HepG2 (cell line): ENCODE data around the gene MTFP1. TPM values are rescaled to one million over a fixed set of nuclear protein-coding genes. Genes with fewer than 3 reads are reported as not detected.

Experiments
- CREB1 ChIP-seq, 2 experiments: fragments of 450-650 bp in 1 of 2; IDR thresholded peaks; 2 replicates each; pipeline ENCODE4 v1.6.1; 2016 to 2017; ENCODE audit warnings: control low read depth in 1 of 2, mild to moderate bottlenecking in 1 of 2, missing compliant biosample characterization in 1 of 2, missing genetic modification characterization in 1 of 2
- CREM ChIP-seq, 2 experiments: sonication (generic) in 1 of 2; formaldehyde crosslinking in 1 of 2; IDR thresholded peaks; 2 replicates each; pipeline versions ENCODE4 v1.4.0 to v1.6.1; 2016 to 2020; ENCODE audit warnings: antibody characterized with exemption in 1 of 2, mild to moderate bottlenecking in 1 of 2, missing genetic modification reagents in 1 of 2
- EEA1 ChIP-seq: sonication (generic); formaldehyde crosslinking; IDR thresholded peaks from 2 replicates; pipeline ENCODE4 v1.5.1; 2020; ENCODE audit warnings: mild to moderate bottlenecking, missing genetic modification reagents, borderline replicate concordance
- FIP1L1 ChIP-seq: fragments of 200-400 bp; formaldehyde crosslinking; IDR thresholded peaks from 2 replicates; pipeline ENCODE4 v1.6.1; 2018; ENCODE audit warnings: low read depth, mild to moderate bottlenecking, low read length, moderate library complexity, borderline replicate concordance; ENCODE audit not compliant: insufficient read depth
- FOSL2 ChIP-seq: sonication (generic); formaldehyde crosslinking; IDR thresholded peaks from 2 replicates; pipeline ENCODE4 v1.4.0; 2020; ENCODE audit warnings: missing genetic modification reagents
- HHEX ChIP-seq: IDR thresholded peaks from 2 replicates; pipeline ENCODE4 v1.6.1; 2016; ENCODE audit warnings: control low read depth
- KDM3A ChIP-seq: IDR thresholded peaks from 2 replicates; pipeline ENCODE4 v1.6.1; 2018; ENCODE audit warnings: low read depth, missing compliant biosample characterization
- MAFK ChIP-seq, 2 experiments: IDR thresholded peaks in 1 of 2; conservative IDR thresholded peaks in 1 of 2; 2 replicates each; pipeline ENCODE4 v1.6.1; 2011; ENCODE audit warnings: improper control_type of control experiment in 2 of 2, low read length in 2 of 2
- NFYB ChIP-seq: sonication (generic); formaldehyde crosslinking; IDR thresholded peaks from 2 replicates; pipeline ENCODE4 v1.4.0; 2020; ENCODE audit warnings: missing genetic modification reagents
- PHF8 ChIP-seq: sonication (generic); formaldehyde crosslinking; IDR thresholded peaks from 2 replicates; pipeline ENCODE4 v1.5.0; 2020; ENCODE audit warnings: missing genetic modification reagents
- SETDB1 ChIP-seq: sonication (generic); formaldehyde crosslinking; IDR thresholded peaks from 2 replicates; pipeline ENCODE4 v1.5.1; 2020; ENCODE audit warnings: missing genetic modification reagents, mild to moderate bottlenecking, borderline replicate concordance
- SNAPC2 ChIP-seq: sonication (generic); formaldehyde crosslinking; IDR thresholded peaks from 2 replicates; pipeline ENCODE4 v1.8.1; 2022; ENCODE audit warnings: mild to moderate bottlenecking, missing genetic modification reagents
- TARDBP ChIP-seq: sonication (generic); formaldehyde crosslinking; IDR thresholded peaks from 2 replicates; pipeline ENCODE4 v1.8.0; 2022; ENCODE audit warnings: mild to moderate bottlenecking, missing genetic modification reagents
- U2AF1 ChIP-seq: fragments of 200-400 bp; formaldehyde crosslinking; optimal IDR thresholded peaks from 2 replicates; pipeline ENCODE3; 2017; ENCODE audit warnings: mild to moderate bottlenecking, low read depth, low read length
- YY1 ChIP-seq: IDR thresholded peaks from 2 replicates; pipeline ENCODE4 v1.6.1; 2011; ENCODE audit warnings: low read length, low read depth, moderate library complexity, mild to moderate bottlenecking; ENCODE audit not compliant: insufficient read depth, insufficient replicate concordance
- ZBTB1 ChIP-seq: sonication (generic); formaldehyde crosslinking; IDR thresholded peaks from 2 replicates; pipeline ENCODE4 v1.4.0; 2020; ENCODE audit warnings: missing genetic modification reagents, borderline replicate concordance
- ZBTB42 ChIP-seq: sonication (generic); formaldehyde crosslinking; IDR thresholded peaks from 2 replicates; pipeline ENCODE4 v1.5.0; 2020; ENCODE audit warnings: mild to moderate bottlenecking, missing genetic modification reagents
- ZNF746 ChIP-seq: sonication (generic); formaldehyde crosslinking; IDR thresholded peaks from 2 replicates; pipeline ENCODE4 v1.8.0; 2022; ENCODE audit warnings: mild to moderate bottlenecking, missing genetic modification reagents
- ZNF816 ChIP-seq: sonication (generic); formaldehyde crosslinking; IDR thresholded peaks from 2 replicates; pipeline ENCODE4 v1.8.0; 2022; ENCODE audit warnings: missing genetic modification reagents, mild to moderate bottlenecking, borderline replicate concordance
- polyA plus RNA-seq, 8 experiments: library from polyadenylated mRNA; depleted of rRNA in 3 of 8; stranded (reverse) in 7 of 8; unstranded in 1 of 8; fragments of >200 nt; fragmentation: Illumina TruSeq in 4 of 8; extraction: Trizol in 4 of 8; gene quantifications; 2 replicates each; pipeline versions ENCODE4 v1.2.1 to v1.2.3, GENCODE V29; 2011 to 2016; ENCODE audit warnings: low read depth in 4 of 8, missing spikeins in 1 of 8, mixed read lengths in 1 of 8; ENCODE audit not compliant: insufficient read depth in 1 of 8
- total RNA-seq, 5 experiments: library from RNA; depleted of rRNA; stranded (reverse); fragments of >200 nt; fragmentation: Illumina TruSeq; extraction: Trizol; gene quantifications; 2 replicates each; pipeline ENCODE4 v1.2.3, GENCODE V29; 2016; ENCODE audit warnings: low read depth in 1 of 5
- TF ChIP-seq, protein P1 (sequence below): sonication (generic); formaldehyde crosslinking; IDR thresholded peaks from 2 replicates; pipeline ENCODE4 v1.4.0; 2020; ENCODE audit warnings: low read depth, missing genetic modification reagents
- TF ChIP-seq, protein P2 (sequence below), 2 experiments: sonication (generic) in 1 of 2; formaldehyde crosslinking in 1 of 2; IDR thresholded peaks; 2 replicates each; pipeline versions ENCODE4 v1.4.0 to v1.6.1; 2018 to 2020; ENCODE audit warnings: missing genetic modification reagents in 2 of 2, borderline replicate concordance in 1 of 2, low read depth in 1 of 2, mild to moderate bottlenecking in 1 of 2, missing biosample characterization in 1 of 2

The MTFP1 gene
- total and polyA plus RNA-seq, 2 of the 13 experiments (the other 11 are each of a cell fraction or from before 2014, with no cell fraction given): 29.5 to 45.6 TPM

DNA sequence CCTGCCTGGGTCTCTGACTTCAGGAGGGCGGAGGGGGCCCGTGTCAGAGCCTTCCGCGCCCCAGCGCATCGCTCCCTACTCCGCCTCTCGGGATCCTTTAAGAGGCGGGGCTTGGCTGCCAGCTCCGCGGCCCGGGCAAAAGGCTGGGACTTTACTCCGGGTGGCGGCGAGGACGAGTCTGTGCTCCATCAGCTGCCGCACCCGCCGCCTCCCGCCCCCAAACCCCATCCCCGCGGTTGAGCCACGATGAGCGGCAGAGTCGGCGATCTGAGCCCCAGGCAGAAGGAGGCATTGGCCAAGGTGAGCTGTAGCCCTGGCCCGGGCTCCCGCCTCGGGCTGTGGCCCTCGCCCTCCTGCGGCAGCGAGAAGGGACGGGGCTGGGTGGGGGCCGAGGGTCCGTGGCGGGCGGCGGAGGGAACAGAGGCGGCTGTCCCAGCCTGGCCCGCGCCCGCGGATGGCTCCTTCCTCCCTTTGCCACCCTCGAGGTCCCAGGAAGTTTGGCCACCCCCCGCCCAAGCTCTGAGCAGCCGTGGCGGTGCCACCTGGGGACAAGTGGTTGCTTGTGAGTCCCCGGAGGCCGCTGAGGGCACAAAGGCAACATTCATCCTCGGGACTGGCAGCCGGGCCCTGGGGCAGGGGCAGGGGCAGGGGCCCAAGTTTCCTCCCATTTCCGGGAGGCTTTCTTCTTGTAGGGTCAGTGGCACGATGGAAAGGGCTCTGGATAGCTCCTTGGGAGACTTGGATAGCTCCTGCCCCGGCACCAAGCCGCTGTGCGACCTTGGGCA lies 28.5 kb upstream of the MTFP1 start, which contains the start of gene SEC14L2 (continued):
- TF ChIP-seq ZNF746 (no peak), ZBTB1 (CRISPR knock-in tag) (no peak), PHF8 (no peak; the same call in 1 of the 2 replicates), EEA1 (no peak), SNAPC2 (CRISPR knock-in tag) (no peak), TARDBP (CRISPR knock-in tag) (no peak), U2AF1 (no peak), CREM (IDR thresholded peaks at IDR 0.05) (no peak), CREM (CRISPR knock-in tag; IDR thresholded peaks at IDR 0.05) (no peak), SETDB1 (CRISPR knock-in tag) (no peak), FOSL2 (CRISPR knock-in tag) (no peak), KDM3A (CRISPR knock-in tag) (no peak), MAFK (conservative IDR thresholded peaks at IDR 0.05 in 1 of 2, IDR thresholded peaks at IDR 0.05 in 1 of 2; ENCODE audit: low read length in 2 of 2) (no peak), ZNF816 (no peak), NFYB (no peak), ZBTB42 (CRISPR knock-in tag) (no peak), YY1 (no peak), CREB1 (IDR thresholded peaks at IDR 0.05) (no peak), CREB1 (CRISPR knock-in tag; IDR thresholded peaks at IDR 0.05) (no peak), HHEX (CRISPR knock-in tag) (no peak), FIP1L1 (no peak)
- TF ChIP-seq, protein P1, sequence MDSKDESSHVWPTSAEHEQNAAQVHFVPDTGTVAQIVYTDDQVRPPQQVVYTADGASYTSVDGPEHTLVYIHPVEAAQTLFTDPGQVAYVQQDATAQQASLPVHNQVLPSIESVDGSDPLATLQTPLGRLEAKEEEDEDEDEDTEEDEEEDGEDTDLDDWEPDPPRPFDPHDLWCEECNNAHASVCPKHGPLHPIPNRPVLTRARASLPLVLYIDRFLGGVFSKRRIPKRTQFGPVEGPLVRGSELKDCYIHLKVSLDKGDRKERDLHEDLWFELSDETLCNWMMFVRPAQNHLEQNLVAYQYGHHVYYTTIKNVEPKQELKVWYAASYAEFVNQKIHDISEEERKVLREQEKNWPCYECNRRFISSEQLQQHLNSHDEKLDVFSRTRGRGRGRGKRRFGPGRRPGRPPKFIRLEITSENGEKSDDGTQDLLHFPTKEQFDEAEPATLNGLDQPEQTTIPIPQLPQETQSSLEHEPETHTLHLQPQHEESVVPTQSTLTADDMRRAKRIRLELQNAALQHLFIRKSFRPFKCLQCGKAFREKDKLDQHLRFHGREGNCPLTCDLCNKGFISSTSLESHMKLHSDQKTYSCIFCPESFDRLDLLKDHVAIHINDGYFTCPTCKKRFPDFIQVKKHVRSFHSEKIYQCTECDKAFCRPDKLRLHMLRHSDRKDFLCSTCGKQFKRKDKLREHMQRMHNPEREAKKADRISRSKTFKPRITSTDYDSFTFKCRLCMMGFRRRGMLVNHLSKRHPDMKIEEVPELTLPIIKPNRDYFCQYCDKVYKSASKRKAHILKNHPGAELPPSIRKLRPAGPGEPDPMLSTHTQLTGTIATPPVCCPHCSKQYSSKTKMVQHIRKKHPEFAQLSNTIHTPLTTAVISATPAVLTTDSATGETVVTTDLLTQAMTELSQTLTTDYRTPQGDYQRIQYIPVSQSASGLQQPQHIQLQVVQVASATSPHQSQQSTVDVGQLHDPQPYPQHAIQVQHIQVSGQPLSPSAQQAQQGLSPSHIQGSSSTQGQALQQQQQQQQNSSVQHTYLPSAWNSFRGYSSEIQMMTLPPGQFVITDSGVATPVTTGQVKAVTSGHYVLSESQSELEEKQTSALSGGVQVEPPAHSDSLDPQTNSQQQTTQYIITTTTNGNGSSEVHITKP (CRISPR knock-in tag): no peak
- TF ChIP-seq, protein P2, sequence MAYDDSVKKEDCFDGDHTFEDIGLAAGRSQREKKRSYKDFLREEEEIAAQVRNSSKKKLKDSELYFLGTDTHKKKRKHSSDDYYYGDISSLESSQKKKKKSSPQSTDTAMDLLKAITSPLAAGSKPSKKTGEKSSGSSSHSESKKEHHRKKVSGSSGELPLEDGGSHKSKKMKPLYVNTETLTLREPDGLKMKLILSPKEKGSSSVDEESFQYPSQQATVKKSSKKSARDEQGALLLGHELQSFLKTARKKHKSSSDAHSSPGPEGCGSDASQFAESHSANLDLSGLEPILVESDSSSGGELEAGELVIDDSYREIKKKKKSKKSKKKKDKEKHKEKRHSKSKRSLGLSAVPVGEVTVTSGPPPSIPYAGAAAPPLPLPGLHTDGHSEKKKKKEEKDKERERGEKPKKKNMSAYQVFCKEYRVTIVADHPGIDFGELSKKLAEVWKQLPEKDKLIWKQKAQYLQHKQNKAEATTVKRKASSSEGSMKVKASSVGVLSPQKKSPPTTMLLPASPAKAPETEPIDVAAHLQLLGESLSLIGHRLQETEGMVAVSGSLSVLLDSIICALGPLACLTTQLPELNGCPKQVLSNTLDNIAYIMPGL (CRISPR knock-in tag; IDR thresholded peaks at IDR 0.05; ENCODE audit: borderline replicate concordance in 1 of 2, low read depth in 1 of 2): peak in 1 of 2 experiments; percentile 60; a peak in 1 of 4 replicates
